GM12878 (cell line): ENCODE results near the gene CLEC20A. TPM values are rescaled to one million over a fixed set of nuclear protein-coding genes. Genes with fewer than 3 reads are reported as not detected.

Source experiments
- ATAC-seq: fragments of 200-7000 bp; cut with Tn5 transposase; 3 replicates; pipeline ENCODE4 v1.9.1; 2020; ENCODE audit warnings: mild to moderate bottlenecking, moderate library complexity
- BruUV-seq: library from RNA; stranded (reverse); fragments of 400-500 nt; replicated peaks from 2 replicates; lab custom pipeline; 2021; lab: Mats Ljungman, UMichigan
- CTCF ChIA-PET: fragments of 300-600 bp; sonication (Branson Sonifier 250); formaldehyde crosslinking; extraction: SDS; loops from one replicate; lab custom pipeline; 2021; ENCODE audit warnings: inconsistent platforms; lab: Yijun Ruan, JAX
- POLR2A ChIA-PET: fragments of 350-600 bp; formaldehyde crosslinking; extraction: SDS; loops from one replicate; lab custom pipeline; 2021; ENCODE audit warnings: inconsistent platforms; lab: Charles Lee
- RAD21 ChIA-PET: fragments of 300-600 bp; sonication (Branson Sonifier 250); formaldehyde crosslinking; loops from one replicate; lab custom pipeline; 2023; ENCODE audit warnings: antibody characterized with exemption; ENCODE audit not compliant: unreplicated experiment; lab: Charles Lee
- SMC1A ChIA-PET: fragments of 300-600 bp; sonication (Branson Sonifier 250); formaldehyde crosslinking; loops from one replicate; lab custom pipeline; 2023; ENCODE audit not compliant: unreplicated experiment, uncharacterized antibody; lab: Charles Lee
- DNase-seq: peaks from one replicate; pipeline ENCODE4 v3.0.0-alpha.2; 2011; ENCODE audit warnings: low read depth, low spot score
- FAIRE-seq: peaks from 3 replicates; lab custom pipeline; 2011; peaks lifted over from hg19 to GRCh38; lab: Jason Lieb, UNC
- H2AFZ ChIP-seq: 2 replicates; pipeline ENCODE4 v1.6.0; 2011; ENCODE audit warnings: low read depth, low read length, control low read depth; ENCODE audit not compliant: control insufficient read depth
- H3K27ac ChIP-seq: 2 replicates; pipeline ENCODE4 v1.5.1; 2011; ENCODE audit warnings: control low read depth; ENCODE audit not compliant: control insufficient read depth, insufficient read depth
- H3K27me3 ChIP-seq, 2 experiments: replicated peaks in 1 of 2; 2 replicates each; pipeline versions ENCODE4 v1.6.0 to v1.6.1; 2011; ENCODE audit warnings: low read length in 1 of 2; ENCODE audit not compliant: control insufficient read depth in 2 of 2, insufficient read depth in 2 of 2
- H3K36me3 ChIP-seq, 2 experiments: 2 replicates each; pipeline ENCODE4 v1.5.1; 2011; ENCODE audit warnings: low read length in 1 of 2; ENCODE audit not compliant: control insufficient read depth in 2 of 2, insufficient read depth in 2 of 2
- H3K4me1 ChIP-seq: 2 replicates; pipeline ENCODE4 v1.6.1; 2011; ENCODE audit warnings: mild to moderate bottlenecking, low read length, moderate library complexity, mixed read lengths; ENCODE audit not compliant: control insufficient read depth, insufficient read depth
- H3K4me2 ChIP-seq: 2 replicates; pipeline ENCODE4 v1.6.0; 2011; ENCODE audit warnings: control low read depth; ENCODE audit not compliant: control insufficient read depth, insufficient read depth
- H3K4me3 ChIP-seq: fragments of 200-600 bp; sonication (generic); 2 replicates; pipeline ENCODE4 v1.5.1; 2016
- H3K79me2 ChIP-seq: 2 replicates; pipeline ENCODE4 v1.6.0; 2011; ENCODE audit warnings: low read length; ENCODE audit not compliant: control insufficient read depth, insufficient read depth
- H3K9ac ChIP-seq: 2 replicates; pipeline ENCODE4 v1.8.0; 2011; ENCODE audit warnings: low read length, control low read depth, mixed read lengths; ENCODE audit not compliant: control insufficient read depth, insufficient read depth
- H3K9me3 ChIP-seq: replicated peaks from 3 replicates; pipeline ENCODE4 v1.5.1; 2011; ENCODE audit warnings: mild to moderate bottlenecking, low read length; ENCODE audit not compliant: control insufficient read depth, insufficient read depth
- H4K20me1 ChIP-seq: 2 replicates; pipeline ENCODE4 v1.6.0; 2011; ENCODE audit not compliant: control insufficient read depth, insufficient read depth
- ATF7 ChIP-seq: fragments of 450-650 bp; IDR thresholded peaks from 2 replicates; pipeline ENCODE4 v1.6.1; 2016; ENCODE audit warnings: low read depth, mild to moderate bottlenecking
- CHD2 ChIP-seq: IDR thresholded peaks from 2 replicates; pipeline ENCODE4 v1.6.1; 2011; ENCODE audit warnings: low read depth, low read length, improper control_type of control experiment, borderline replicate concordance
- EP300 ChIP-seq, 2 experiments: fragments of 150-350 bp in 1 of 2; IDR thresholded peaks; 2 replicates each; pipeline ENCODE4 v1.6.1; 2011 to 2012; ENCODE audit warnings: low read depth in 2 of 2, low read length in 2 of 2, borderline replicate concordance in 1 of 2, improper control_type of control experiment in 1 of 2, inconsistent platforms in 1 of 2; ENCODE audit not compliant: control insufficient read depth in 1 of 2
- FOXK2 ChIP-seq: fragments of 450-650 bp; IDR thresholded peaks from 2 replicates; pipeline ENCODE4 v1.6.1; 2017; ENCODE audit warnings: mild to moderate bottlenecking, moderate library complexity
- LARP7 ChIP-seq: fragments of 450-650 bp; IDR thresholded peaks from 2 replicates; pipeline ENCODE4 v1.6.1; 2017; ENCODE audit warnings: mild to moderate bottlenecking
- MEF2A ChIP-seq: IDR thresholded peaks from 2 replicates; pipeline ENCODE4 v1.6.1; 2011; ENCODE audit warnings: low read depth, mild to moderate bottlenecking, low read length, moderate library complexity; ENCODE audit not compliant: insufficient read depth
- MYB ChIP-seq: fragments of 150-350 bp; IDR thresholded peaks from 2 replicates; pipeline ENCODE4 v1.6.1; 2014; ENCODE audit warnings: mild to moderate bottlenecking, low read depth, low read length, borderline replicate concordance
- NR2C2 ChIP-seq: IDR thresholded peaks from 2 replicates; pipeline ENCODE4 v1.6.1; 2011; ENCODE audit warnings: borderline replicate concordance, low read depth; ENCODE audit not compliant: control insufficient read depth, insufficient read length
- SIX5 ChIP-seq: IDR thresholded peaks from 2 replicates; pipeline ENCODE4 v1.6.1; 2011; ENCODE audit warnings: mild to moderate bottlenecking, low read depth, low read length, moderate library complexity; ENCODE audit not compliant: severe bottlenecking
- SRF ChIP-seq, 2 experiments: IDR thresholded peaks; 2 replicates each; pipeline ENCODE4 v1.6.1; 2011; ENCODE audit warnings: low read depth in 2 of 2, low read length in 2 of 2, mild to moderate bottlenecking in 1 of 2, moderate library complexity in 1 of 2
- STAT1 ChIP-seq: fragments of 450-650 bp; conservative IDR thresholded peaks from 2 replicates; pipeline ENCODE4 v1.6.1; 2014; ENCODE audit warnings: antibody characterized with exemption, mild to moderate bottlenecking
- ZNF24 ChIP-seq: fragments of 450-650 bp; IDR thresholded peaks from 2 replicates; pipeline ENCODE4 v1.6.1; 2017; ENCODE audit warnings: antibody characterized with exemption, mild to moderate bottlenecking
- in situ Hi-C: fragments of 300-500 bp; cut with MboI; formaldehyde crosslinking; loops from 9 replicates; pipeline ENCODE4 v1.14.3; 2018; ENCODE audit warnings: mixed read lengths
- intact Hi-C: fragments of 100-400 bp; cut with micrococcal nuclease; formaldehyde crosslinking; loops from one replicate; pipeline ENCODE4 v1.14.2; 2022; ENCODE audit not compliant: unreplicated experiment
- polyA plus RNA-seq, 11 experiments: library from polyadenylated mRNA; depleted of rRNA in 4 of 11; unstranded in 6 of 11; stranded (reverse) in 5 of 11; fragments of >200 nt; fragmentation: Nextera tagmentation in 4 of 11; fragmentation: Illumina TruSeq in 1 of 11; extraction: Ambion mirVana in 4 of 11; extraction: Trizol in 1 of 11; gene quantifications; 1 replicate in 1 of 11; 2 replicates in 10 of 11; pipeline versions ENCODE4 v1.2.1 to v1.2.3, GENCODE V29; 2011 to 2016; ENCODE audit warnings: inconsistent platforms in 2 of 11, missing spikeins in 2 of 11, low read depth in 1 of 11
- total RNA-seq, 4 experiments: library from RNA; depleted of rRNA in 3 of 4; stranded (reverse); fragments of >200 nt in 3 of 4; fragmentation: Illumina TruSeq in 1 of 4; extraction: Trizol in 1 of 4; gene quantifications; 2 replicates each; pipeline versions ENCODE4 v1.2.1 to v1.2.3, GENCODE V29; 2013 to 2021
- TF ChIP-seq, protein P1 (sequence below): fragments of 450-650 bp; formaldehyde crosslinking; IDR thresholded peaks from 2 replicates; pipeline ENCODE4 v1.4.0; 2020; ENCODE audit warnings: mild to moderate bottlenecking, moderate library complexity

The CLEC20A gene
- total and polyA plus RNA-seq, 10 of the 15 experiments (the other 5 are each of a cell fraction or from before 2014, with no cell fraction given), result not detected

DNA sequence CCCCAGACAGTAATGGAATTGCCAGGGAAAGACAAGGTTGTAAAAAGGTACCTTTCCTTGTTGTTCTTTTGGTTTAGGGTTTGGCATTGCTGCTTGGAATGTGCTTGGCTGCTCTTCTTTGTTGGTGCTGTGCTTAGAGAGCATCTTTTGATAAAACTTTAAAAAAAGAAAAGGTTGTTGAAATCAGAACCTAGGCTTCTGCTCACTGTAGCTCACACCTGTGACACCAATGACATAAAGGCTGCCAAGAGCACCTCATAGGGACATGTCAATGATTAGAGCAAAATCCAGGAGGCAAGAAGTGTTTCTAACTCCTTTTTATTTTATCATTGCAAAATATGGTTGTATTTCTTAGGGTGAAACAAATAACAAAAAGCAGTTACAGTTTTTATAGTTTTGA is 28.9 kb downstream of the CLEC20A start:
- in situ Hi-C loops, result no loop called here
- TF ChIP-seq CHD2 (no peak), ZNF24 (no peak), EP300 (IDR thresholded peaks at IDR 0.05; ENCODE audit: borderline replicate concordance in 1 of 2, control insufficient read depth in 1 of 2, low read depth in 2 of 2, low read length in 2 of 2) (no peak), SRF (IDR thresholded peaks at IDR 0.05; ENCODE audit: low read depth in 2 of 2, low read length in 2 of 2) (no peak), NR2C2 (no peak), ATF7 (no peak), SIX5 (no peak), MYB (no peak), STAT1 (no peak), FOXK2 (no peak), LARP7 (no peak), MEF2A (no peak)
- TF ChIP-seq, protein P1, sequence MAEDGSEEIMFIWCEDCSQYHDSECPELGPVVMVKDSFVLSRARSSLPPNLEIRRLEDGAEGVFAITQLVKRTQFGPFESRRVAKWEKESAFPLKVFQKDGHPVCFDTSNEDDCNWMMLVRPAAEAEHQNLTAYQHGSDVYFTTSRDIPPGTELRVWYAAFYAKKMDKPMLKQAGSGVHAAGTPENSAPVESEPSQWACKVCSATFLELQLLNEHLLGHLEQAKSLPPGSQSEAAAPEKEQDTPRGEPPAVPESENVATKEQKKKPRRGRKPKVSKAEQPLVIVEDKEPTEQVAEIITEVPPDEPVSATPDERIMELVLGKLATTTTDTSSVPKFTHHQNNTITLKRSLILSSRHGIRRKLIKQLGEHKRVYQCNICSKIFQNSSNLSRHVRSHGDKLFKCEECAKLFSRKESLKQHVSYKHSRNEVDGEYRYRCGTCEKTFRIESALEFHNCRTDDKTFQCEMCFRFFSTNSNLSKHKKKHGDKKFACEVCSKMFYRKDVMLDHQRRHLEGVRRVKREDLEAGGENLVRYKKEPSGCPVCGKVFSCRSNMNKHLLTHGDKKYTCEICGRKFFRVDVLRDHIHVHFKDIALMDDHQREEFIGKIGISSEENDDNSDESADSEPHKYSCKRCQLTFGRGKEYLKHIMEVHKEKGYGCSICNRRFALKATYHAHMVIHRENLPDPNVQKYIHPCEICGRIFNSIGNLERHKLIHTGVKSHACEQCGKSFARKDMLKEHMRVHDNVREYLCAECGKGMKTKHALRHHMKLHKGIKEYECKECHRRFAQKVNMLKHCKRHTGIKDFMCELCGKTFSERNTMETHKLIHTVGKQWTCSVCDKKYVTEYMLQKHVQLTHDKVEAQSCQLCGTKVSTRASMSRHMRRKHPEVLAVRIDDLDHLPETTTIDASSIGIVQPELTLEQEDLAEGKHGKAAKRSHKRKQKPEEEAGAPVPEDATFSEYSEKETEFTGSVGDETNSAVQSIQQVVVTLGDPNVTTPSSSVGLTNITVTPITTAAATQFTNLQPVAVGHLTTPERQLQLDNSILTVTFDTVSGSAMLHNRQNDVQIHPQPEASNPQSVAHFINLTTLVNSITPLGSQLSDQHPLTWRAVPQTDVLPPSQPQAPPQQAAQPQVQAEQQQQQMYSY (CRISPR knock-in tag), result no peak
- TF ChIP-seq, all 136 proteins: peak for 0
- Histone ChIP-seq H3K4me1 (no peaks in the 10 kb centered on the region), H3K27me3 (no peaks in the 10 kb centered on the region), H3K4me3 (no peak overlapping the region), H3K9me3 (no peaks in the 10 kb centered on the region), H4K20me1 (no peaks in the 10 kb centered on the region), H3K4me2 (no peak overlapping the region), H2AFZ (no peak overlapping the region), H3K36me3 (no peaks in the 10 kb centered on the region), H3K9ac (no peak overlapping the region), H3K79me2 (no peaks in the 10 kb centered on the region), H3K27ac (no peak overlapping the region)
- BruUV-seq, result no TSS peak
- RAD21 ChIA-PET, result no interaction called here
- FAIRE-seq, result no peak
- CTCF ChIA-PET, result no interaction called here
- ATAC-seq, result no peak
- POLR2A ChIA-PET, result no interaction called here
- SMC1A ChIA-PET, result interaction anchor here (1.0 kb wide), 1 partner anchor 15 kb away, joined by 3 read pairs; no protein-coding TSS in a partner anchor
- intact Hi-C loops, result no loop called here
- no peak for DNase-seq
